Effector memory CD8-positive, alpha-beta T cell (primary cell): Measurements from ENCODE around the gene FNTB.

Source experiments
- ATAC-seq: fragments of 150-1000 bp; cut with Tn5 transposase; replicated peaks from 2 replicates; pipeline ENCODE4 v1.10.0; 2021; ENCODE audit warnings: mild to moderate bottlenecking, moderate library complexity
- DNase-seq, 3 experiments: peaks; one replicate each; pipeline ENCODE4 v3.0.0; 2021
- H3K27ac Mint-ChIP-seq, 2 donors: one replicate each; pipeline ENCODE4 v1.8.0; 2022; ENCODE audit warnings: mild to moderate bottlenecking in 2 of 2, mixed read lengths in 2 of 2, moderate library complexity in 2 of 2
- H3K27me3 Mint-ChIP-seq, 2 donors: one replicate each; pipeline ENCODE4 v1.8.0; 2022; ENCODE audit warnings: mixed read lengths in 2 of 2
- H3K36me3 Mint-ChIP-seq: one replicate; pipeline ENCODE4 v1.8.0; 2022; ENCODE audit warnings: mild to moderate bottlenecking, moderate library complexity, mixed read lengths; ENCODE audit not compliant: insufficient read depth
- H3K4me1 Mint-ChIP-seq, 2 donors: one replicate each; pipeline ENCODE4 v1.8.0; 2022; ENCODE audit warnings: low read depth in 2 of 2, mixed read lengths in 2 of 2
- H3K4me3 Mint-ChIP-seq, 2 donors: one replicate each; pipeline ENCODE4 v1.8.0; 2022; ENCODE audit warnings: mild to moderate bottlenecking in 2 of 2, mixed read lengths in 2 of 2, moderate library complexity in 2 of 2
- H3K9me3 Mint-ChIP-seq, 2 donors: one replicate each; pipeline ENCODE4 v1.8.0; 2022; ENCODE audit warnings: mixed read lengths in 2 of 2
- total RNA-seq, 9 experiments: gene quantifications; one replicate each; lab custom pipeline; 2026; lab: John Stamatoyannopoulos, UW

FNTB gene, protein sequence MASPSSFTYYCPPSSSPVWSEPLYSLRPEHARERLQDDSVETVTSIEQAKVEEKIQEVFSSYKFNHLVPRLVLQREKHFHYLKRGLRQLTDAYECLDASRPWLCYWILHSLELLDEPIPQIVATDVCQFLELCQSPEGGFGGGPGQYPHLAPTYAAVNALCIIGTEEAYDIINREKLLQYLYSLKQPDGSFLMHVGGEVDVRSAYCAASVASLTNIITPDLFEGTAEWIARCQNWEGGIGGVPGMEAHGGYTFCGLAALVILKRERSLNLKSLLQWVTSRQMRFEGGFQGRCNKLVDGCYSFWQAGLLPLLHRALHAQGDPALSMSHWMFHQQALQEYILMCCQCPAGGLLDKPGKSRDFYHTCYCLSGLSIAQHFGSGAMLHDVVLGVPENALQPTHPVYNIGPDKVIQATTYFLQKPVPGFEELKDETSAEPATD
- 2.2 to 4.8 (median 3.9) reads per million in 9 experiments for total RNA-seq

DNA sequence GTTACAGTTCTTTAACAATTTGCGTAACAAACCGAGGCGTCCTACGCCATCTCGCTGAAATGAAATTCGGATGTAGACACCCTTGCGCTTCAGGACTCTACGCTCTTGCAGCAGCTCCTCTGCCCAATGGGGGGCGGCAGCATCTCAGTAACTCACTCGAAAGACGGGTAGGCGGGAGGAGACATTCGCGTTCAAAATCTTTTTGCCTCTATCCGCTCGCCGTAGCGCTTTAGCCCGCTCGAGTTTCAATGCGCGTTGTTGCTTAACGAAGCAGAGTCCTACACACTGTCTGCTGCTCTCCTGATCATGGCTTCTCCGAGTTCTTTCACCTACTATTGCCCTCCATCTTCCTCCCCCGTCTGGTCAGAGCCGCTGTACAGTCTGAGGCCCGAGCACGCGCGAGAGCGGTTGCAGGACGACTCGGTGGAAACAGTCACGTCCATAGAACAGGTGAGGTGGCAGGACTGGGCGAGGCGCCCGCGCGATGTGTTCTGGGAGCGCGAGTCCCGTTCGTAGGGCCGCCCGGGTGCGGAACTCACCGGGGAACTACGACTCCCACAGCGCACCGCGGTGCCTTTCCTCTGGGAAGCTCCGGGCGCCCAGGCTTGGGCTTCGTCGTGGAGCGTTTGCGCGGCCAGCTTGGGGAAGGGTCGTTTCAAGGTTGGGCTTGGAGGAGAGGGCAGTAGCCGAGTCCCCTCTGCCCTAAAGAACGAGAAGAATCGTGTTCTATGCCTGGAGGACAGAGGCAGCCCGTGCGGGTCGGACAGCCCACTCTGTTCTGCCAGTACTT is at the start of gene FNTB:
FNTB (plus strand) TSS at position 248 of the 790 bp plus-strand sequence; CDS start at position 307, 59 bp downstream.
- Mint-ChIP-seq H3K27ac (peak within 1 kb of the TSS; percentile 82 to 90), H3K4me1 (peaks cover 36 to 38% of the 10 kb centered on the region in 2 donors), H3K27me3 (peaks cover 7 to 10% of the 10 kb centered on the region in 2 donors), H3K4me3 (peak within 1 kb of the TSS; percentile 88 to 91), H3K9me3 (no peaks in the 10 kb centered on the region), H3K36me3 (peaks cover 5% of the 10 kb centered on the region)
- DNase-seq (peak; percentile 86 to 93 (median 88)), ATAC-seq (peak; percentile 91)

DNA sequence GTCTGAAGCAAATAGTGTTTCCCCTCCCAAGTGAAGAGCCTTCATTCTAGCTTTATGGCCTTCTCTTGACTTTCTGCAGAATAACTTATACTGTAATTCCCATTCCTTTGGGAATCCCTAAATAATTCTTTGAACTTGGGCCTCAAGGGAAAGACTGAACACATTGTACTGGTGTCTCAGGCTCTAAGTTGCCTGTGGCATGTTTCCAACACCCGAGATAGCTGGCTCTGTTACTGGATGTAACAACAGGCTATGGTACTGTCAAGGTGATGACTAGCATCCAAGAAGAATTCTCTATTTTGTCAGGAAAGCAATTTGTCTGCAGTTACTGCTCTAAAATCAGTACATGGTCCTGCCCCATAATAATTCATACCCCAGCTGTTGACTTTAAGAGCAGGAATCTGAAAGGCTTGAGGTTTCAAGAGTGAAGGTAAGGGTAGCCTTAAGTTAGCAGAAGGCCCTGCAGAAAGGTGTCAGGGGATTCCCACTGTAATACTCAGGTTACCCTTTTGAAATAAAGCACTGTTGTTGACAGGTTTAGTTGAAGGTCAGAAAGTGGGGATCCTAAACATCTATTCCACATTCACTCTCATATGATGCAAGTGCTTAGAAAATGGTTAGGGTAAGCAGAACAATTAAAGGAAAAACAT is 49.4 kb upstream of the FNTB start:
- ATAC-seq, result no peak
- Mint-ChIP-seq H3K36me3 (peaks cover 42% of the 10 kb centered on the region), H3K9me3 (no peaks in the 10 kb centered on the region), H3K4me1 (peaks cover 15 to 45% of the 10 kb centered on the region in 2 donors), H3K27ac (peak overlapping the region; percentile 25 to 82), H3K27me3 (no peaks in the 10 kb centered on the region), H3K4me3 (no peak overlapping the region)
- DNase-seq, result no peak

DNA sequence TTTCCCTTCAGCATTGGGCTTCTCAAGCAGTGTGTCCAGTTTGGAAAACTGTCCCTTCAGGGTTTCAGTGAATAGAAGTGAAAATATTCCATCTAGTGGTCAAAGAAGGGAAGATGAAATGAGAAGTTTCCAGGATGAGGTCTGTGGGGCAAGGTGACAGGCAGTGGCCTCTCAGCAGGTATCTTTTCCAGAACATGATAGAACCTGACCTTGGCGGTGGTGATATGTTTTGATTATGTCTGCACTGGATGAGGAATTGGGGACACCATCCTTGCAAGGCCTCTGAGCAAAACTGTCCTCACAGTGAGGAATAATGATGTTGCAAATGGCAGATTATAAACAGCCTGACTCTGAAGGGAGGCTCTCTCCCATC is 48.9 kb upstream of the FNTB start:
- Mint-ChIP-seq H3K36me3 (peaks cover 39% of the 10 kb centered on the region), H3K27me3 (no peaks in the 10 kb centered on the region), H3K27ac (peak overlapping the region; percentile 25 to 82), H3K4me1 (peaks cover 15 to 45% of the 10 kb centered on the region in 2 donors), H3K4me3 (no peak overlapping the region), H3K9me3 (no peaks in the 10 kb centered on the region)
- DNase-seq (no peak), ATAC-seq (no peak)

DNA sequence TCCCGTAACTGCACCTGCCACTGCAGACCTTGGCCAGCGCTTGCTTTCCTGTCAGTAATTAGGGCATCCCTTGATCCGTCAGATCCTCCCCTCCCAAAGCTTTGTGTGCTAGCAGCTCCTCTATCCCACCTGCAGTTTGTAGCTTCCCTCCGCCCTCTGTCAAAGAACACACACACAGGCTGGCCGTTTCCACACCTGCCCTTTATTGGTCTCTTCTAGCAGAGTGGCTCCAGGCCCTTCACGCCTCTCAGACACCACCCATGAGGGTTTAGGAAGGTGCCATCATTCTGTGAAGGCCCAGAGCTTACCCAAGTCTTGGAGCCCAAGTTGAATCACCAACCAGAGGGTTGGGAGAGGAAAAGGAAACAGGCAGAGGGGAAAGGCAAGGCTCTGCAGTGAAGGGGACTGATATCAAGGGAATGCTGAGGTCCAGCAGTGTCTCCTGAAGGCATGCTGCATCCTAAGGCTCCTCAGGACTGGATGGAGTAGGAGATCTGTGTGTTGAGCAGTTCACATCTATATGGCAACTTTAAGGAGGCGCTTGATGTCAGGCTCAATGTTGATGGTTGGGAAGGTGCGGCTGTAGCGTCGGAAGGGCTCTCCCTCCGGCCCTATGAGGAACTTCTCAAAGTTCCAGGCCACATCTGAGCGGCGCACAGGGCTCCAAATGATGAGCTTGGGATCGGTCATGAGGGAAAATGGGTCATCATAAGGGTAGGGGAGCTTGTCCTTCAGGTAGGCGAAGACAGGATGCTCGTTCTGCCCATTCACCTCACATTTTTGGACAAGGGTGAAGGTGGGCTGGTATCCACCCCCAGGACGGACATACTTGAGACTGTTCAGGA is 47.5 kb upstream of the FNTB start:
- H3K9me3 Mint-ChIP-seq, result no peaks in the 10 kb centered on the region
- H3K4me3 Mint-ChIP-seq, result no peak overlapping the region
- DNase-seq (no peak), ATAC-seq (no peak)
- H3K4me1 Mint-ChIP-seq, result peaks cover 16 to 44% of the 10 kb centered on the region in 2 donors
- no peaks in the 10 kb centered on the region for H3K27me3 Mint-ChIP-seq
- H3K27ac Mint-ChIP-seq, result peak overlapping the region; percentile 25 to 83
- H3K36me3 Mint-ChIP-seq, result peaks cover 33% of the 10 kb centered on the region

DNA sequence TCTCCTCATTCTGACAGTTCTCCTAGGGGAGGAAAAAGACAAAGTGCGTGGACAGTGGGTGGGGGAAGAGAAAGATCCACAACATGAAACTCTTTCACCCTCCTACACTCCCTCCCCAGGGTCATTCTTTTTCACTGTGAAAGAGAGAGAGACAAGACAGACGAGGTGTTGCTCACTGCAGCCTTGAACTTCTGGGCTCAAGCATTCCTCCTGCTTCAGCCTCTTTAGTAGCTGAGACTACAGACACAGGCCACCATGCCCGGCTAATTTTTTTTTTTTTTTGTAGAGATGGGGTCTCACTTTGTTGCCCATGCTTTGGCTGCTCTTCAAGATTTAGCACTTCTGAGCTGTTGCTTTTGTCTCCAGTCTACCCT is 46.9 kb upstream of the FNTB start:
- H3K27me3 Mint-ChIP-seq, result no peaks in the 10 kb centered on the region
- peaks cover 26% of the 10 kb centered on the region for H3K36me3 Mint-ChIP-seq
- no peaks in the 10 kb centered on the region for H3K9me3 Mint-ChIP-seq
- H3K4me1 Mint-ChIP-seq, result peaks cover 14 to 39% of the 10 kb centered on the region in 2 donors
- no peak for DNase-seq
- H3K4me3 Mint-ChIP-seq, result no peak overlapping the region
- H3K27ac Mint-ChIP-seq, result peak overlapping the region; percentile 83 to 89
- no peak for ATAC-seq

DNA sequence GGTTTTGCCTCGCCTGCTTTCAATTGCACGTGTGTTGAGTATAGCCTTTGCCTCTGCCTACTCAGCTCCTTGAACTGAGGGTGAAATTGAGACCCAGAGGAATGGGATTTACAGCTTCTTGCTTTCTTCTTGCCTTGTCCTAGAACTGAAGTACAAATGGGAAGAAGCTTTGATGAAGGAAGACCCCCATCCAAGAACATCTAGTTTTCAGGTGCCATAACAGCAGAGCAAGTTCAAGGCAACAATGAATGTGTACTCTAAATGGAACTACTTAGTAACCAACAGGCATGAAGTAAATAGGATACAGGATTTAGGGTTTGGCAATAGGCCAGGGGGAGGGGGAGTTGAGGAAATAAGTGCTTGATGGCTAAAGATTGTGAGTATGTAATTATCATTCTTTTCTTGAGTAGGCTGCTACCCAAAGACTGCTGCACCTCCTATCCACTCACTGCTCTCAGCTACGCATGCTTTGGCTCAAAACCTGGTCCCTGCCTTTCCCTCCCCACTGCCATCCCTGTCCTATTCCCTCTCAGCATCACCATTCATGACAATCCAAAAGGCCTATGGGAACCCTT is 46.3 kb upstream of the FNTB start:
- Mint-ChIP-seq H3K27ac (peak overlapping the region; percentile 83 to 89), H3K9me3 (no peaks in the 10 kb centered on the region), H3K36me3 (peaks cover 22% of the 10 kb centered on the region), H3K4me3 (no peak overlapping the region), H3K27me3 (no peaks in the 10 kb centered on the region), H3K4me1 (peaks cover 15 to 35% of the 10 kb centered on the region in 2 donors)
- ATAC-seq (no peak), DNase-seq (no peak)

DNA sequence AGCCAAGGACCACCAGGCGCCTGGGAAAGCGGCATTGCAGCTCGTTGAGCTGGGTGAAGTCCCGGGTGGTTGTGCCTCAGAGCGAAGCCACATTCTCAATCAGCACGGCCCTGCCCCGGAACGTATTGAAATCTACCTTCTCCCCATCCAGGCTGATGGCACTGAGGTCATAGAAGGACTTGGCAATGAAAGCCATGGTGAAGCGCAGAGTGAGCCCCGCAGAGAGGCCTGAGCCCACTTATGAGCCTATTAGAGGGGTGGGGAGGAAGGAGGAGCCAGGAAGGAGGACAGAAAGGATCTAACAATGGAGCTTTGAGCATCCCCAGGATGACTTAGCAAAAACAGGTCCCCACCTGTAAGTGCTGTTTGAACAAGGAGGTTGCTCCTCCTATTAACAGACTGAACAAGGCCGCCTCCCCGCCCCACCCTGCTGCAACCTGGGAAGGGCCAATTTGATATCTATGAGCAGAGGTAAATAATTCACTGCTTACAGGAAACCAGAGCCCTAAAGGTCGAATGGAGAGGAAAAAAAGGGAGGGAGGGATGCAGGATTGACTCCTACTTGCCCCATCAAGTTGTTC is 44.1 kb upstream of the FNTB start, which contains the start of gene GPX2:
GPX2 (minus strand) TSS at position 215 of the 581 bp plus-strand sequence; CDS start at position 196, 19 bp downstream.
- Mint-ChIP-seq H3K4me3 (no peak within 1 kb of the TSS), H3K9me3 (no peaks in the 10 kb centered on the region), H3K4me1 (peaks cover 15 to 22% of the 10 kb centered on the region in 2 donors), H3K27ac (peak within 1 kb of the TSS; percentile 76 to 89), H3K36me3 (peaks cover 15% of the 10 kb centered on the region), H3K27me3 (no peaks in the 10 kb centered on the region)
- no peak for ATAC-seq
- DNase-seq, result no peak

DNA sequence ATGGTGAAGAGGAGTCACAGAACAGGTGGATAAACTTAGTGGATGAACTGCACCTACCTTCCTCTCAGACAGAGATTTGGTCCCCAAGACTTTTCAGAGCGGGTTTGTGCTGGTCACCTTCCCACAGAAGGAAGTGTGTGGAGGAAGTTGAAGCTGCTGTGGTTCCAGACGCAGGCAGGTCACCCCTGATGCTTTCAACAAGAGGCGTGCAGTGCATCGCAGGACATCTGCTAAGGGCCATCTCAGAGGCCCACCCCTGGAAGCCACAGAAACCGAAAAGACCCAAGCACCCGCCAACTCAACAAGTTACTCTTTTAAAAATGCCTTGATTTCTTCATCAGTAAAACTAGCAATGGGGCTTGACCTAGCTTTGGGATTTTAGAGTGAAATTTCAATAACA is 43.1 kb upstream of the FNTB start:
- Mint-ChIP-seq H3K4me1 (peaks cover 14 to 22% of the 10 kb centered on the region in 2 donors), H3K27me3 (no peaks in the 10 kb centered on the region), H3K36me3 (peaks cover 15% of the 10 kb centered on the region), H3K9me3 (no peaks in the 10 kb centered on the region), H3K4me3 (no peak overlapping the region), H3K27ac (peak overlapping the region; percentile 76 to 81)
- ATAC-seq, result no peak
- DNase-seq, result no peak

DNA sequence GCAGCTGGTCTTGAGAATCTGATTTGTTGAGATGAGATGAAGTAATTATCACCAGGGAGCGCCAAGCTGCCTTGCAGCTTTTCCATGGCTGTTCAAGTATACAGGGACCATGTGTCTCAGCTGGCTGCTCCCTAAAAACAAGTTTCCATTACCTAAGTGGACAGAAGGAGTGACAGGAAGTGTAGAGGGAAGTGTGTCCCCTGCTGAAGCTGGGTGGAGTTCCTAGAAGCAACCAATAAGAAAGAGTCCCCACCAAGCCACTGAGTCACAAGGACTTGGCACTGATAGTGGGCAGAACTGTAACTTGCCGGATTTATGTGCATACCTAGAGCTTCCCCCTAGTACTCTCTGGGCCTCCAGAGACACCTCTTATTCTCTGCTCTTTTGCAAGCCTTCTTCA is 42.7 kb upstream of the FNTB start:
- Mint-ChIP-seq H3K4me1 (peaks cover 10 to 18% of the 10 kb centered on the region in 2 donors), H3K4me3 (no peak overlapping the region), H3K27ac (peak overlapping the region; percentile 23 to 76), H3K27me3 (no peaks in the 10 kb centered on the region), H3K9me3 (no peaks in the 10 kb centered on the region), H3K36me3 (peaks cover 11% of the 10 kb centered on the region)
- ATAC-seq (no peak), DNase-seq (no peak)

DNA sequence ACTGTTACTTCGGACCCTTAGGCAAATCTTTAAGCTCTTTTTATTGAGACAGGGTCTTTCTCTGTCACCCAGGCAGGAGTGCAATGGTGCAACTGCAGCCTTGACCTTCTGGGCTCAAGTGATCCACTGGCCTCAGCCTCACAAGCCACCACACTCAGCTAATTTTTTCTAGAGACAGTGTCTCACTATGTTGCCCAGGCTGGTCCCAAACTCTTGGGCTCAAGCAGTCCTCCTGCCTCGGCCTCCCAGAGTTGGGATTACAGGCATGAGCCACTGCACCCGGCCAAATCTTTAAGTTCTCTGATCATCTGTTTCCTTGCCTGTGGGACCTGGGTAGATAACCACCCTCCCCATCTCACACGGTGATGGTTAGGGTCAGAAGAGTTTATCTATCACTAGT is 41.8 kb upstream of the FNTB start:
- Mint-ChIP-seq H3K9me3 (no peaks in the 10 kb centered on the region), H3K4me3 (no peak overlapping the region), H3K27me3 (no peaks in the 10 kb centered on the region), H3K27ac (peak overlapping the region in 1 of 2 donors; percentile 23), H3K4me1 (peaks cover 9 to 17% of the 10 kb centered on the region in 2 donors), H3K36me3 (peaks cover 10% of the 10 kb centered on the region)
- ATAC-seq, result no peak
- no peak for DNase-seq

DNA sequence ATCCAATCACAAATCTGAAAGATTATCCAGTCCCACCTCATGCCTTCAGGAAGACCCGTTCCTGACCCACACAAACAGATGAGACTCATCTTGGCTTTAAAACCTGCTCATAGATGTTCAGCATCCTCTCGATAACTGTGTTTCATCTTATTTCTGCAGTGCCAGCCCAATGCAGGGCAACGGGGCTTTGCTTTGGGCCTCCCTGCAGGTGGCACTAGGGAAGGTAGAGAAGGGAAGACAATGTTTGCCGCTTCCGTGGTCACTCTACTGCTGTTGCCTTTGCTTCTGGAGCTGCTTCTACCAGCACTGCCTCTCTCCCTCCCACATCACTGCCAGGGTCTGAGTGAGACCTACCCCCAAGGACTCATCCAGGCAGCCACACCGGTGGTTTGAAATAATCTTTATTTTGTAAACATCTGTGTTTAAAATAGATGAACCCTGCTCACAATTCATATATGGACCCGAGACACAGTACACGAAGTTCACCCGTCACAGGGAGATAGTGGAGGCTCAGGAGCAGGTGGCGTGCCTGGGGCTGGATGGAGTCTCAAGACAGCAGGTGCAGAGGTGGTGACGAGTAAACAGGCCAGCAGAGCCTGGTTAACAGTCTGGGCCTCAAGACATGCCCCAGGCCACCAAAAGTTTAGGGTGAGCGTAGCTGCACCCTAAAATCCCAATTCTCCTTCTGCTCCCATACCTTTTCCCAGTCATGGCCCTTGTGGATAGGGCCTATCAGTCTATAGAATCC is 41.1 kb upstream of the FNTB start:
- H3K36me3 Mint-ChIP-seq, result peaks cover 7% of the 10 kb centered on the region
- H3K27me3 Mint-ChIP-seq, result no peaks in the 10 kb centered on the region
- ATAC-seq (no peak), DNase-seq (no peak)
- no peaks in the 10 kb centered on the region for H3K9me3 Mint-ChIP-seq
- H3K27ac Mint-ChIP-seq, result no peak overlapping the region
- H3K4me1 Mint-ChIP-seq, result peaks cover 4 to 14% of the 10 kb centered on the region in 2 donors
- H3K4me3 Mint-ChIP-seq, result no peak overlapping the region
